ENCODE data around the gene CDH11.

CDH11 gene

DNA sequence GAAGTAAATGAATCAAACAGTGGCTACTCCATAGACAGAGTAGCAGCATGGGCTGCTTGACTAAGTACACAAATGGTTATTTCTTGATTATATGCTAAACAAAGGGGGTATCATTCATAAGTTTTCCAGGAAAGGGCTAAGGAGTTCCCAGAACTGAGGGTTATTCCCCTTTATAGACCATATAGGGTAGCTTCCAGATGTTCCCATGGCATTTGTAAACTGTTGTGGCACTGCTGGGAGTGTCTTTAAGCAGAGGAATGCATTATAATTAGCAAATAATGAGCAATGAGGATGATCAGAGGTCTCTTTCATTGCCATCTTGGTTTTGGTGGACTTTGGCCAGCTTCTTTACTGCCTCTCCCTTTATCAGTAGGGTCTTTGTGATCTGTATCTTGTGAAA lies 105.1 kb downstream of the CDH11 start:
- Histone ChIP-seq H3K27ac (ENCODE audit: low read depth, low read length, poor library complexity, severe bottlenecking) (no peak overlapping the region), H3K79me2 (ENCODE audit: insufficient read depth, low read length) (no peaks in the 10 kb centered on the region), H3K36me3 (ENCODE audit: insufficient read depth, low read length) (no peaks in the 10 kb centered on the region), H3K4me2 (ENCODE audit: low read length) (no peak overlapping the region), H4K20me1 (ENCODE audit: insufficient read depth, low read length) (no peaks in the 10 kb centered on the region), H3F3A (ENCODE audit: insufficient read depth, low read length) (no peaks in the 10 kb centered on the region), H3K9me2 (ENCODE audit: low read depth, low read length) (no peaks in the 10 kb centered on the region), H3K27me3 (ENCODE audit: insufficient read depth, low read length) (no peaks in the 10 kb centered on the region), H2AFZ (ENCODE audit: low read length) (no peak overlapping the region), H3K4me1 (ENCODE audit: insufficient read depth, low read length, severe bottlenecking) (no peaks in the 10 kb centered on the region), H3K9ac (ENCODE audit: low read length) (no peak overlapping the region), H3K4me3 (ENCODE audit: low read depth, low read length, poor library complexity, severe bottlenecking) (no peak overlapping the region), H3K9me3 (ENCODE audit: low read length) (no peaks in the 10 kb centered on the region; the same call in 1 of the 2 replicates)
- TF ChIP-seq EZH2 (IDR thresholded peaks at IDR 0.05; ENCODE audit: borderline replicate concordance, low read length) = no peak
- TF ChIP-seq, protein P1, sequence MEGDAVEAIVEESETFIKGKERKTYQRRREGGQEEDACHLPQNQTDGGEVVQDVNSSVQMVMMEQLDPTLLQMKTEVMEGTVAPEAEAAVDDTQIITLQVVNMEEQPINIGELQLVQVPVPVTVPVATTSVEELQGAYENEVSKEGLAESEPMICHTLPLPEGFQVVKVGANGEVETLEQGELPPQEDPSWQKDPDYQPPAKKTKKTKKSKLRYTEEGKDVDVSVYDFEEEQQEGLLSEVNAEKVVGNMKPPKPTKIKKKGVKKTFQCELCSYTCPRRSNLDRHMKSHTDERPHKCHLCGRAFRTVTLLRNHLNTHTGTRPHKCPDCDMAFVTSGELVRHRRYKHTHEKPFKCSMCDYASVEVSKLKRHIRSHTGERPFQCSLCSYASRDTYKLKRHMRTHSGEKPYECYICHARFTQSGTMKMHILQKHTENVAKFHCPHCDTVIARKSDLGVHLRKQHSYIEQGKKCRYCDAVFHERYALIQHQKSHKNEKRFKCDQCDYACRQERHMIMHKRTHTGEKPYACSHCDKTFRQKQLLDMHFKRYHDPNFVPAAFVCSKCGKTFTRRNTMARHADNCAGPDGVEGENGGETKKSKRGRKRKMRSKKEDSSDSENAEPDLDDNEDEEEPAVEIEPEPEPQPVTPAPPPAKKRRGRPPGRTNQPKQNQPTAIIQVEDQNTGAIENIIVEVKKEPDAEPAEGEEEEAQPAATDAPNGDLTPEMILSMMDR (IDR thresholded peaks at IDR 0.05; ENCODE audit: low read length) = no peak

DNA sequence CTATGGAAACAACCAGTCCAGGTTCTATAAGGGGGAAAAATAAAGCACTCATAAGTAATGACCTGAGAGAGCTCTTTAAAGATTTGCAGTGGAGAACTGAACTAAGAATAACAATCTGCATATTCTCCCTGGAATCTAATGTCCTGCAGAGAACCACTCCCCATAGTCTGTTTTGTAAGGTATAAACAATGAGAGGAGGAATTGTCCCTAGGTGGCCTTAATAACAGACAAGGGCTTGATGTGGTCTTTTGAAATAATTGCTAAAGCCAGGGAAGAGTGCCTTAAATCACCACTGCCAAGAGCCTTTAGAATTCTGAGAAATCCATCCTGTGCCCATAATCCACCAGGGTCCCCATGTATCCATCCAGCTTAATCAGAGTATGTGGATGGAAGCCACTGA lies 106.3 kb downstream of the CDH11 start:
- no peaks in the 10 kb centered on the region for H3K79me2 ChIP-seq (ENCODE audit: insufficient read depth, low read length)
- H3F3A ChIP-seq (ENCODE audit: insufficient read depth, low read length) = no peaks in the 10 kb centered on the region
- H3K9me2 ChIP-seq (ENCODE audit: low read depth, low read length) = no peaks in the 10 kb centered on the region
- no peak for TF ChIP-seq EZH2 (IDR thresholded peaks at IDR 0.05; ENCODE audit: borderline replicate concordance, low read length)
- H3K4me1 ChIP-seq (ENCODE audit: insufficient read depth, low read length, severe bottlenecking) = no peaks in the 10 kb centered on the region
- H3K9me3 ChIP-seq (ENCODE audit: low read length) = no peaks in the 10 kb centered on the region; the same call in 1 of the 2 replicates
- H3K4me2 ChIP-seq (ENCODE audit: low read length) = no peak overlapping the region
- H4K20me1 ChIP-seq (ENCODE audit: insufficient read depth, low read length) = no peaks in the 10 kb centered on the region
- no peak overlapping the region for H3K9ac ChIP-seq (ENCODE audit: low read length)
- H3K36me3 ChIP-seq (ENCODE audit: insufficient read depth, low read length) = no peaks in the 10 kb centered on the region
- no peaks in the 10 kb centered on the region for H3K27me3 ChIP-seq (ENCODE audit: insufficient read depth, low read length)
- H2AFZ ChIP-seq (ENCODE audit: low read length) = no peak overlapping the region
- H3K27ac ChIP-seq (ENCODE audit: low read depth, low read length, poor library complexity, severe bottlenecking) = no peak overlapping the region
- no peak overlapping the region for H3K4me3 ChIP-seq (ENCODE audit: low read depth, low read length, poor library complexity, severe bottlenecking)

GRCh38 chr16:65012357-65012756 lies 109.5 kb downstream of the CDH11 start:
- Histone ChIP-seq H3K4me3 (ENCODE audit: low read depth, low read length, poor library complexity, severe bottlenecking) (no peak overlapping the region), H3K9me3 (ENCODE audit: low read length) (no peaks in the 10 kb centered on the region), H3K9me2 (ENCODE audit: low read depth, low read length) (no peaks in the 10 kb centered on the region), H3K4me1 (ENCODE audit: insufficient read depth, low read length, severe bottlenecking) (no peaks in the 10 kb centered on the region), H4K20me1 (ENCODE audit: insufficient read depth, low read length) (no peaks in the 10 kb centered on the region), H3K36me3 (ENCODE audit: insufficient read depth, low read length) (no peaks in the 10 kb centered on the region), H2AFZ (ENCODE audit: low read length) (no peak overlapping the region), H3F3A (ENCODE audit: insufficient read depth, low read length) (no peaks in the 10 kb centered on the region), H3K27ac (ENCODE audit: low read depth, low read length, poor library complexity, severe bottlenecking) (no peak overlapping the region), H3K27me3 (ENCODE audit: insufficient read depth, low read length) (no peaks in the 10 kb centered on the region), H3K9ac (ENCODE audit: low read length) (no peak overlapping the region), H3K4me2 (ENCODE audit: low read length) (no peak overlapping the region), H3K79me2 (ENCODE audit: insufficient read depth, low read length) (no peaks in the 10 kb centered on the region)
- TF ChIP-seq EZH2 (IDR thresholded peaks at IDR 0.05; ENCODE audit: borderline replicate concordance, low read length) = no peak
- TF ChIP-seq, protein P1 (IDR thresholded peaks at IDR 0.05; ENCODE audit: low read length) = no peak

DNA sequence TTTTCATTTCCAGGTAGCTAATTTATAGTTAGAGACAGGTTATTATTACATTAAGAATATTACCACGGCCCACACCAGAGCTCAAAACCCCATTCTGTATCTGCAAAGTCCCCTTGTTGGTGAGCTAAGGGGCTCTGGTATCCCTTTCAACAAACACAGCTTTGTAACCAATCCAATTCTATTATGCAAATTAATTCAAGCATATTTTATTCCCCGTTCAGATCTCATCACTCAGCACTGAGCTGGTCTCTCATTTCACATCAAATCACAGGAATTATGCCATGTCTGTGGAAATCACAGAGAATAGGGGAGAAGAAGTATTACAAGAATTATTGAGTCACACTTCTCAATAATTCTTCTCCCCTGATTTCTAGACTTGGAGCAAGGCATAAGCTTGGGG lies 111.7 kb downstream of the CDH11 start:
- H3K9me2 ChIP-seq (ENCODE audit: low read depth, low read length) = no peaks in the 10 kb centered on the region
- H3F3A ChIP-seq (ENCODE audit: insufficient read depth, low read length) = no peaks in the 10 kb centered on the region
- TF ChIP-seq, protein P1 (IDR thresholded peaks at IDR 0.05; ENCODE audit: low read length) = no peak
- no peak for TF ChIP-seq EZH2 (IDR thresholded peaks at IDR 0.05; ENCODE audit: borderline replicate concordance, low read length)
- no peak overlapping the region for H2AFZ ChIP-seq (ENCODE audit: low read length)
- no peaks in the 10 kb centered on the region for H3K36me3 ChIP-seq (ENCODE audit: insufficient read depth, low read length)
- H3K4me3 ChIP-seq (ENCODE audit: low read depth, low read length, poor library complexity, severe bottlenecking) = no peak overlapping the region
- no peak overlapping the region for H3K27ac ChIP-seq (ENCODE audit: low read depth, low read length, poor library complexity, severe bottlenecking)
- no peaks in the 10 kb centered on the region for H3K79me2 ChIP-seq (ENCODE audit: insufficient read depth, low read length)
- H3K4me1 ChIP-seq (ENCODE audit: insufficient read depth, low read length, severe bottlenecking) = no peaks in the 10 kb centered on the region
- no peak overlapping the region for H3K9ac ChIP-seq (ENCODE audit: low read length)
- H3K4me2 ChIP-seq (ENCODE audit: low read length) = no peak overlapping the region
- no peaks in the 10 kb centered on the region for H3K9me3 ChIP-seq (ENCODE audit: low read length)
- no peaks in the 10 kb centered on the region for H4K20me1 ChIP-seq (ENCODE audit: insufficient read depth, low read length)
- no peaks in the 10 kb centered on the region for H3K27me3 ChIP-seq (ENCODE audit: insufficient read depth, low read length)
